Epithelial cell of esophagus (primary cell): ENCODE data around the gene HES7.

ENCODE experiments used
- DNase-seq: peaks from one replicate; pipeline ENCODE4 v3.0.0; 2010; ENCODE audit warnings: low read depth
- H3K4me3 ChIP-seq: 2 replicates; pipeline ENCODE4 v1.5.1; 2011; ENCODE audit warnings: mild to moderate bottlenecking, low read length, control low read depth
- TF ChIP-seq, protein P1 (sequence below): IDR thresholded peaks from 2 replicates; pipeline ENCODE4 v1.5.1; 2011; ENCODE audit warnings: low read depth, mild to moderate bottlenecking, low read length, control low read depth, inconsistent platforms; ENCODE audit not compliant: insufficient read depth; ENCODE audit errors: missing control alignments

HES7 gene

DNA sequence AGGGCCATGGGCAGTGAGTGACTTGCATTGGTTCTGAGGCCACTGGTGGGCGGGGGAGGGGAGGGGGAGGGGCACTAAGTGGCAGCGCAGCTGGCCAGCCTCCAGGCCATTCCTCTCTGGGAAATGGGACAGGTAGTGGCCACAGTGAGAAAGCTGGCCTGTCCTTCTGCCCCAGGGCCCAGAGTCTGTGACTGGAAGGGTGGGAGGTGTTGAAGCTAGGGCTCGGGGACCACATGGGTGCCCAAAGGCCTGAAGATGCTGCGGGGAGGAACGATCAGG lies 36.0 kb downstream of the HES7 start:
- DNase-seq, result no peak
- TF ChIP-seq, protein P1, sequence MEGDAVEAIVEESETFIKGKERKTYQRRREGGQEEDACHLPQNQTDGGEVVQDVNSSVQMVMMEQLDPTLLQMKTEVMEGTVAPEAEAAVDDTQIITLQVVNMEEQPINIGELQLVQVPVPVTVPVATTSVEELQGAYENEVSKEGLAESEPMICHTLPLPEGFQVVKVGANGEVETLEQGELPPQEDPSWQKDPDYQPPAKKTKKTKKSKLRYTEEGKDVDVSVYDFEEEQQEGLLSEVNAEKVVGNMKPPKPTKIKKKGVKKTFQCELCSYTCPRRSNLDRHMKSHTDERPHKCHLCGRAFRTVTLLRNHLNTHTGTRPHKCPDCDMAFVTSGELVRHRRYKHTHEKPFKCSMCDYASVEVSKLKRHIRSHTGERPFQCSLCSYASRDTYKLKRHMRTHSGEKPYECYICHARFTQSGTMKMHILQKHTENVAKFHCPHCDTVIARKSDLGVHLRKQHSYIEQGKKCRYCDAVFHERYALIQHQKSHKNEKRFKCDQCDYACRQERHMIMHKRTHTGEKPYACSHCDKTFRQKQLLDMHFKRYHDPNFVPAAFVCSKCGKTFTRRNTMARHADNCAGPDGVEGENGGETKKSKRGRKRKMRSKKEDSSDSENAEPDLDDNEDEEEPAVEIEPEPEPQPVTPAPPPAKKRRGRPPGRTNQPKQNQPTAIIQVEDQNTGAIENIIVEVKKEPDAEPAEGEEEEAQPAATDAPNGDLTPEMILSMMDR, result no peak
- H3K4me3 ChIP-seq, result no peak overlapping the region

DNA sequence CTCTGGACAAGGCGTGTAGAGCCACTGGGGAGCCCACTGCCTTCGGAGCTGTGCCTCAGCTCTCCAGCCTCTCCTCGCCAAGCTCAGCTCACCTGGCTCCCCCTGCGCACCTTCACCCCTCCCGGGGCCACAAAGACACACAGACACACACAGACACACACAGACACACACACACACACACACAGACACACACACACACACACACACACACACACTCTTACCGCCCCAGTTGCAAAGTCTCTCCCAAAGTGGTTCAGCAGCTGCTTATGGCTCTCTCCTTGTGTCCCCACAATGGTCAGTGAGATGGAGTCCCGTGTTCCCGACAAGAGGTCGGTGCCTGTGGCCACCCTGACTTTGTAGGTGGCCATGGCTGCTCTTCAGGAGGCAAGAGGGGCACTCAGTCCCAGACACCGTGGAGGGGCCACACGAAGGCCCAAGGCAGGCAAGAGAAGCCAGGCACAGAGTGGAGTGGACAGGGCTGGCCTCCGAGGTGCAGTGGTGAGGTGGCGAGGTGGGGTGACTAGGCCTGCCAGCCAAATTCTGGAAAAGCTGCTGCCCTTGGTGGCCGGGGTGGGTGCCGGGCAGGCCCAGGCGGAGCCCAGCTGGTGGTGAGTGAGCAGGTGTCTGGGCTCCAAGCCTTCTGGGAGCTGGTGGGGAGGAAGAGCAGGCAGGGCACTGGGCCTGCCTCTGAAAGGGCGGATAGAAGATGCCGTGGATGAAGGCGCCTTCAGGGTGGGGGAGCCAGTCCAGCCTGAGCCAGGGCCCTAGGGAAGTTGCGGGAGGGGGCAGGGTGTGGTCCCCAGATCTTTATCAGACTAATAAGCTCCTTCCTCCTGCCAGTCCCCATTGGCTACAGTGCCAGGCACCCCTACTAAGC lies 36.6 kb downstream of the HES7 start, which contains the start of gene ALOX12B:
Gene ALOX12B (minus strand): TSS at position 642 of the 877 bp plus-strand sequence. CDS start 274 bp downstream, at position 368.
- TF ChIP-seq, protein P1, result no peak
- DNase-seq, result no peak

DNA sequence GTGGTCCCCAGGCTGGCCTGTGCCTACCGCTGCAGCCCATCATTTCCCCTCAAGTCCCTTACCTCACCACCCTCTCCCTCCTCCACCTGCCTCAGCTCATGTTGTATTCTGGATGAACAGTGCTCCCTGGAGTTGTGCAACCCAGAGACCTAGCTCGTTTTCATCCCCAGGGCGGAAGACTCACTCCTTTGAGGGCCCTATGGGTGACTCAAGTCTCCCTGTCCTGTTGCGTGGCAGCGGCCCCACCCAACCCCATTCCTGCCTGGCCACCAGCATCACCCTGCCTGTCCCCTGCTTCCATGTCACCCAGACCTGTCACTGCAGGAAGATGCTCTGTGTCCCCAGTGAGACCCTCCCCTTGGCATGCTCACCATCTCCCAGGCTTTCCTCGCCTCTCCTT lies 39.7 kb downstream of the HES7 start:
- TF ChIP-seq, protein P1, result no peak
- H3K4me3 ChIP-seq, result no peak overlapping the region
- DNase-seq, result peak; percentile 57

More for the DNA sequence above, 36.6 kb downstream of the HES7 start, which contains the start of gene ALOX12B:
- no peak within 1 kb of the TSS for H3K4me3 ChIP-seq

DNA sequence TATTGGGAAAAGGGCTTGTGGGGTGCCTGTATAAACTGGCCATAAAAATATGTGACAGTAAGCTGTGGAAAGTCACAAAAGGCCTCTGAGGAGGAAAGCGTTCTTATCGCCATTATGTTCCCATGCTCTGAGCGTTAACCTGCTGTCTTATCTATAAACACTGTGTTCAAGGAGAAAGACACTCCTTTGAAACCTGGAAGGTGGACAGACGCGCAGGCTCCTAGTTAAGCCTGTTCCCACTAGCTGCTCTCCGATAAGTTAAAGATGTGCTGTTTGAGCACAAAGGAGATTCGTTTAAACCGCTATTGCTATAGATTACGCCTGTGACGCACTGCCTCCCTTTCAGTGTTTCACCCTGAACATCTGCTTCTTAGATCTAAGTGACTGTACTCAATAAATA lies 41.6 kb downstream of the HES7 start:
- TF ChIP-seq, protein P1, result no peak
- no peak overlapping the region for H3K4me3 ChIP-seq
- no peak for DNase-seq

DNA sequence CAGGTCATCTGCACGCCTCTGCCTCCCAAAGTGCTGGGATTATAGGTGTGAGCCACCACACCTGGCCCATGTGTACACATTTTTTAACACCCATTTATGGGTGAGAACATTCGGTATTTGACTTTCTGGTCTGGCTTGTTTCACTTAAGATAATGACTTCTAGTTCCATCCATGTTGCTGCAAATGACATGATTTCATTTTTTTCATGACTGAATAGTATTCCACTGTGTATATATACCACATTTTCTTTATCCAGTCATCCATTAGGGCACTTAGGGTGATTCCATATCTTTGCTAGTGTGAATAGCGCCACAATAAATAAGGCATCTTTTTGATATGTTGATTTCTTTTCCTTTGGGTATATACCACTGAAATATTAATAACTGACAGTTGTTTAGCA lies 42.0 kb downstream of the HES7 start:
- no peak for DNase-seq
- H3K4me3 ChIP-seq, result no peak overlapping the region
- TF ChIP-seq, protein P1, result no peak

DNA sequence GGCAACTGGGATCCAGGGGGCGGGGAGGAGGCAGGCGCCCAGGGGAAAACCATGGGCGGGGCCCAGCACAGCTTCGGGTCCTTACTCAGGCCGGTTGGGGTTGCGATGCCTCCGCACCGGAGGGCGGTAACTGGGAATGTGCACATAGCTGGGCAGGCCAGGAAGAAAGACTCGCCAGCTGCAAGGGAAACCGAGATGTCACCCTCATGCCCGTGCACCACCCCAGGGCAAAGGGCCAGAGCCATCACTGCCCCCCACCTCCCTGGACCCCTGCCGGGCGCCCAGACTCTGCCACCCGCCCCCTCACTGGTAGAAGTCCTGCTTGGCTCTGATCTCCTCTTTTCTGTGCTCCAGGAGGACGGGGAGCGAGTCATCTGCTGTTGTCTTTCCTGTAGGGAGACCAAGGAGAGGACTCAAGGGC lies 43.1 kb downstream of the HES7 start:
- TF ChIP-seq, protein P1, result no peak
- H3K4me3 ChIP-seq, result no peak overlapping the region
- DNase-seq, result no peak
